Lung (tissue), 12 donors: ENCODE measurements around the gene ZBTB8OS. TPM values are rescaled to one million over a fixed set of nuclear protein-coding genes. Genes with fewer than 3 reads are reported as not detected.

Experiments used
- ATAC-seq: fragments of 200-7000 bp; cut with Tn5 transposase; one replicate; pipeline ENCODE4 v1.9.1; 2020; ENCODE audit warnings: moderate number of reproducible peaks; ENCODE audit not compliant: insufficient read depth, low FRiP score
- DNase-seq, 3 donors: peaks; one replicate each; pipeline ENCODE4 v3.0.0-alpha.2; 2013 to 2017
- H3K27ac ChIP-seq, 2 donors: one replicate each; pipeline ENCODE4 v1.5.1; 2013; ENCODE audit warnings: mild to moderate bottlenecking in 2 of 2, moderate library complexity in 2 of 2, control low read depth in 1 of 2, inconsistent platforms in 1 of 2, low read depth in 1 of 2, low read length in 1 of 2
- H3K27me3 ChIP-seq, 3 donors: one replicate each; pipeline ENCODE4 v1.5.1; 2013; ENCODE audit warnings: low read length in 2 of 3; ENCODE audit not compliant: control insufficient read depth in 3 of 3, insufficient read depth in 3 of 3
- H3K36me3 ChIP-seq, 4 donors: one replicate each; pipeline ENCODE4 v1.5.1; 2013; ENCODE audit warnings: low read length in 4 of 4, mild to moderate bottlenecking in 1 of 4, moderate library complexity in 1 of 4; ENCODE audit not compliant: control insufficient read depth in 4 of 4, insufficient read depth in 4 of 4
- H3K4me1 ChIP-seq, 5 donors: one replicate each; pipeline ENCODE4 v1.5.1; 2013; ENCODE audit warnings: low read length in 5 of 5, mild to moderate bottlenecking in 2 of 5, moderate library complexity in 1 of 5; ENCODE audit not compliant: control insufficient read depth in 5 of 5, insufficient read depth in 5 of 5
- H3K4me3 ChIP-seq: one replicate; pipeline ENCODE4 v1.5.1; 2013; ENCODE audit warnings: mild to moderate bottlenecking, control low read depth, moderate library complexity
- H3K9ac ChIP-seq, 2 donors: one replicate each; pipeline ENCODE4 v1.5.1; 2013; ENCODE audit warnings: low read length in 2 of 2, control low read depth in 1 of 2; ENCODE audit not compliant: insufficient read depth in 1 of 2
- H3K9me3 ChIP-seq, 4 donors: one replicate each; pipeline ENCODE4 v1.5.1; 2013; ENCODE audit warnings: low read length in 3 of 4, mild to moderate bottlenecking in 1 of 4, moderate library complexity in 1 of 4; ENCODE audit not compliant: control insufficient read depth in 4 of 4, insufficient read depth in 3 of 4
- WGBS, 2 donors: extraction: QIAGEN DNeasy Blood & Tissue Kit; methylation state at CpG; one replicate each; pipeline ENCODE4 v1.1.7; 2013; 5-methylcytosine and 5-hydroxymethylcytosine counted together
- polyA plus RNA-seq, 2 donors: library from polyadenylated mRNA; stranded (reverse); fragments of 200-250 nt; gene quantifications; one replicate each; pipeline ENCODE4 v1.2.1, GENCODE V29; 2013
- total RNA-seq, 2 donors: library from RNA; depleted of rRNA in 1 of 2; stranded (reverse); fragments of >200 nt in 1 of 2; gene quantifications; one replicate each; pipeline ENCODE4 v1.2.1, GENCODE V29; 2014 to 2021
- TF ChIP-seq, protein P1 (sequence below): IDR thresholded peaks from 2 replicates; pipeline ENCODE4 v1.5.1; 2012; ENCODE audit warnings: mild to moderate bottlenecking; ENCODE audit errors: control extremely low read depth, extremely low read depth
- donor health status: control.
- donor health status: control.
- donor health status: Bipolar disorder and iron deficiency.
- donor health status: healthy.
- donor health status: DM: yes; HTN: yes; CAD: no.

ZBTB8OS gene
- total and polyA plus RNA-seq, 4 donors: 26.7 to 86.1 (median 46.3) TPM

DNA sequence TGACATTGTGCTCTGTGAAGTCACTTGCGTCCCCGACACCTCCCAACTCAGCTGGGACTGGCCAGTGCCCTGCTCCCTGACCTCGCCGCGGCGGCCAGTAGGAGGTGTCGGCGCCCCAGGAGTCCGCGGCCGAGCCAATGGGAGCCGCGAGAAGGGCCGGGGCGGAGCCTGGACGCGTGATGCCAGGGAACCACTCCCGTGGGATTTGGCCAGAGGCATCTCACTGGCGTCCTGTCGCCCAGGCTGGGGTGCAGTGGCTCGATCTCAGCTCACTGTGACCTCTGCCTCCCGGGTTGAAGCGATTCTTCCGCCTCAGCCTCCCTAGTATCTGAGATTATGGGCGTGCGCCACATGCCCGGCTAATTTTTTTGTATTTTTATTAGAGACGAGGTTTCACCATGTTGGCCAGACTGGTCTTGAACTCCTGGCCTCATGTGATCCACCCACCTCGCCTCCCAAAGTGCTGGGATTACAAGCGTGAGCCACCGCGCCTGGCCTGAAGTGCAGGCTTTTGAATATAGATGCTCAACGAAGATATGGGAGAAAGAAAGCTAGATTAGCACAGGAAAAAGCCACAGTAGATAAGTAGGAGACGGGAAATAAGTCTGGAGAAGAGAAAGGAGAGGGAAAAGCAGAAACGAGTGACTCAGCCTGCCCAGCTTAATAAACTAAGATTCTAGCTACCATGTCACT, 38.0 kb downstream of the ZBTB8OS start:
- Histone ChIP-seq H3K4me1 (peaks cover 0 to 5% (median 0%) of the 10 kb centered on the region in 5 donors), H3K27me3 (no peaks in the 10 kb centered on the region), H3K9me3 (no peaks in the 10 kb centered on the region), H3K36me3 (no peaks in the 10 kb centered on the region), H3K9ac (no peak overlapping the region), H3K27ac (peak overlapping the region; percentile 9 to 62), H3K4me3 (peak overlapping the region; percentile 26)
- whole genome bisulfite sequencing, 2 donors: 5% methylated on average over 35 of the region's 35 CpGs
- TF ChIP-seq, protein P1, sequence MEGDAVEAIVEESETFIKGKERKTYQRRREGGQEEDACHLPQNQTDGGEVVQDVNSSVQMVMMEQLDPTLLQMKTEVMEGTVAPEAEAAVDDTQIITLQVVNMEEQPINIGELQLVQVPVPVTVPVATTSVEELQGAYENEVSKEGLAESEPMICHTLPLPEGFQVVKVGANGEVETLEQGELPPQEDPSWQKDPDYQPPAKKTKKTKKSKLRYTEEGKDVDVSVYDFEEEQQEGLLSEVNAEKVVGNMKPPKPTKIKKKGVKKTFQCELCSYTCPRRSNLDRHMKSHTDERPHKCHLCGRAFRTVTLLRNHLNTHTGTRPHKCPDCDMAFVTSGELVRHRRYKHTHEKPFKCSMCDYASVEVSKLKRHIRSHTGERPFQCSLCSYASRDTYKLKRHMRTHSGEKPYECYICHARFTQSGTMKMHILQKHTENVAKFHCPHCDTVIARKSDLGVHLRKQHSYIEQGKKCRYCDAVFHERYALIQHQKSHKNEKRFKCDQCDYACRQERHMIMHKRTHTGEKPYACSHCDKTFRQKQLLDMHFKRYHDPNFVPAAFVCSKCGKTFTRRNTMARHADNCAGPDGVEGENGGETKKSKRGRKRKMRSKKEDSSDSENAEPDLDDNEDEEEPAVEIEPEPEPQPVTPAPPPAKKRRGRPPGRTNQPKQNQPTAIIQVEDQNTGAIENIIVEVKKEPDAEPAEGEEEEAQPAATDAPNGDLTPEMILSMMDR: peak; percentile 17
- peak; percentile 34 to 65 (median 52) for DNase-seq
- ATAC-seq: peak; percentile 100

DNA sequence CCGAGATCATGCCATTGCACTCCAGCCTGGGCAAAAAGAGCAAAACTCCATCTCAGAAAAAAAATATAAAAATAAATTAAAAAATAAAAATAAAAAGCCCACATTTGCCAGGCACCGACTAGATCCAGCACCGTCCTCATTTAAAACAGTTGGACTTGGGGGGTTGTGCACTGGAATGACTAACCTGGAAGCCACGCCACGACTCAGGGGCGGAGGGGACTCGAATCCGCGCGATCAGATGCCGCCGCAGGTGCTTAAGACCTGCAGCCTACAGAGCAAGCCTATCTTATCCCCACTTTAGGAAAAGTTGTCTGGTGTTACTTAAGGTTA, 38.5 kb downstream of the ZBTB8OS start:
- 12% methylated on average over 12 of the region's 12 CpGs for WGBS, 2 donors
- no peaks in the 10 kb centered on the region for H3K9me3 ChIP-seq
- H3K9ac ChIP-seq: no peak overlapping the region
- TF ChIP-seq, protein P1: no peak
- no peaks in the 10 kb centered on the region for H3K27me3 ChIP-seq
- DNase-seq (no peak), ATAC-seq (no peak)
- no peak overlapping the region for H3K27ac ChIP-seq
- H3K4me3 ChIP-seq: peak overlapping the region; percentile 26
- peaks cover 0 to 5% (median 0%) of the 10 kb centered on the region in 5 donors for H3K4me1 ChIP-seq
- peaks cover 0 to under 1% (median 0%) of the 10 kb centered on the region in 4 donors for H3K36me3 ChIP-seq

DNA sequence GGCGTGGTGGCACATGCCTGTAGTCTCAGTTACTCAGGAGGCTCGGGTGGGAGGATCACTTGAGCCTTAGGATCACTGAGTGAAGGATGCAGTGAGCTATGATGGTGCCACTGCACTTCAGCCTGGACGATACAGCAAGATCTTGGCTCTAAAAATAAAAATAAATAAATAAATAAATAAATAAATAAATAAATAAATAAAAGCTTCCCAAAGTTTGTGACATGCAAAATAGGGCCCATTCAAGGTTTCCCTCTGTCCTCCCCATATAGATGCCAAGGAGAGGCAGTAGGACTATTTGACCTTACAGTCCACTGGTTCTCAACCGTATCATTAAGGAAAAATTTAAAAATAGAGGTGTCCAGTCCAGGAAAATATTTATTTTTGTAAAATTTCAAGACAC, 41.2 kb downstream of the ZBTB8OS start:
- TF ChIP-seq, protein P1: no peak
- 91 to 92% methylated on average over 4 of the region's 4 CpGs for WGBS, 2 donors
- no peak overlapping the region for H3K27ac ChIP-seq
- H3K9ac ChIP-seq: no peak overlapping the region
- no peaks in the 10 kb centered on the region for H3K9me3 ChIP-seq
- H3K36me3 ChIP-seq: peaks cover 0 to 10% (median 2%) of the 10 kb centered on the region in 4 donors
- ATAC-seq: no peak
- H3K4me3 ChIP-seq: no peak overlapping the region
- H3K4me1 ChIP-seq: peaks cover 0 to 5% (median 0%) of the 10 kb centered on the region in 5 donors
- DNase-seq: no peak
- no peaks in the 10 kb centered on the region for H3K27me3 ChIP-seq
